GM21737 (cell line): Measurements from ENCODE around the gene NOG.

Experiments used
- ATAC-seq: cut with Tn5 transposase; IDR thresholded peaks from one replicate; pipeline ENCODE4 v1.9.1; 2021; ENCODE audit warnings: mild to moderate bottlenecking, moderate library complexity; ENCODE audit not compliant: unreplicated experiment

The NOG gene

GRCh38 chr17:56596691-56597494, 3.4 kb downstream of the NOG start:
- ATAC-seq, result no peak

- no peak for ATAC-seq
Measured at GRCh38 chr17:56597495-56597990, 4.0 kb downstream of the NOG start.

GRCh38 chr17:56598466-56598865, 5.0 kb downstream of the NOG start:
- ATAC-seq, result no peak

- no peak for ATAC-seq
Measured at GRCh38 chr17:56599088-56599487, 5.6 kb downstream of the NOG start.

- no peak for ATAC-seq
Measured at GRCh38 chr17:56599566-56599965, 6.1 kb downstream of the NOG start.

- ATAC-seq, result no peak
Measured at GRCh38 chr17:56600256-56600655, 6.8 kb downstream of the NOG start.

GRCh38 chr17:56601591-56601990, 8.1 kb downstream of the NOG start:
- no peak for ATAC-seq

GRCh38 chr17:56602292-56603130, 9.0 kb downstream of the NOG start:
- ATAC-seq, result no peak

GRCh38 chr17:56603486-56604238, 10.2 kb downstream of the NOG start:
- no peak for ATAC-seq

- ATAC-seq, result no peak
Measured at GRCh38 chr17:56604691-56605290, 11.3 kb downstream of the NOG start.

GRCh38 chr17:56608944-56609343, 15.4 kb downstream of the NOG start:
- ATAC-seq, result no peak

GRCh38 chr17:56610321-56610720, 16.8 kb downstream of the NOG start:
- ATAC-seq, result no peak

- ATAC-seq, result no peak
Measured at GRCh38 chr17:56613131-56613530, 19.6 kb downstream of the NOG start.

- ATAC-seq, result no peak
Measured at GRCh38 chr17:56614522-56614921, 21.0 kb downstream of the NOG start.

GRCh38 chr17:56616239-56616638, 22.7 kb downstream of the NOG start:
- no peak for ATAC-seq

- ATAC-seq, result no peak
Measured at GRCh38 chr17:56623383-56623782, 29.9 kb downstream of the NOG start.

GRCh38 chr17:56624309-56624708, 30.8 kb downstream of the NOG start:
- no peak for ATAC-seq

- no peak for ATAC-seq
Measured at GRCh38 chr17:56624912-56625311, 31.4 kb downstream of the NOG start.

GRCh38 chr17:56629531-56630075, 36.1 kb downstream of the NOG start:
- ATAC-seq, result no peak

GRCh38 chr17:56630202-56630601, 36.7 kb downstream of the NOG start:
- no peak for ATAC-seq

- no peak for ATAC-seq
Measured at GRCh38 chr17:56633681-56634080, 40.2 kb downstream of the NOG start.
